Measurements from ENCODE around the gene SLC35F1. TPM values are rescaled to one million over a fixed set of nuclear protein-coding genes. Genes with fewer than 3 reads are reported as not detected.

The SLC35F1 gene
- total and polyA plus RNA-seq, 4 donors = 0.01 to 0.09 (median 0.08) TPM; not detected in 1

DNA sequence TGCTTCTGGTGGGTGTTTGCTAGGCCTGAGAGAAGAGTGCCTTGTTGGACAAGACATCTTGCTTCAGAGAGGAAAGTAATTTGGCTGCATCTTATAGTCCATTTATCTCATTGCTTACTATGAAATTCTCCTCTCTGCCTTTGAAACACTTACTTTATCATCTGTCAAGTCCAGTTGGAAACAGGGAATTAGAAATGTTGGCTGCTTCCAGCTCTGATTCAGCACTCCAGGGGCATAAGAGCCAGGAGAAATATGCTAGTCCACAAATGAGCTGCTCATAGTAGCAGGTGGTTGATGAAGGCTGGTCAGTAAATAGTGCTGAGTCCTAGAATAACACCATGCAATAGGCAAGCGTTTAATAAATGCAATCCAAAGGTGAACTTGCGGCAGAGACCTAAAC is 227.1 kb downstream of the SLC35F1 start (continued):
- TF ChIP-seq NR2F2 (IDR thresholded peaks at IDR 0.05) (no peak), RXRA (IDR thresholded peaks at IDR 0.05) (no peak), FOXA2 (IDR thresholded peaks at IDR 0.05) (no peak)

DNA sequence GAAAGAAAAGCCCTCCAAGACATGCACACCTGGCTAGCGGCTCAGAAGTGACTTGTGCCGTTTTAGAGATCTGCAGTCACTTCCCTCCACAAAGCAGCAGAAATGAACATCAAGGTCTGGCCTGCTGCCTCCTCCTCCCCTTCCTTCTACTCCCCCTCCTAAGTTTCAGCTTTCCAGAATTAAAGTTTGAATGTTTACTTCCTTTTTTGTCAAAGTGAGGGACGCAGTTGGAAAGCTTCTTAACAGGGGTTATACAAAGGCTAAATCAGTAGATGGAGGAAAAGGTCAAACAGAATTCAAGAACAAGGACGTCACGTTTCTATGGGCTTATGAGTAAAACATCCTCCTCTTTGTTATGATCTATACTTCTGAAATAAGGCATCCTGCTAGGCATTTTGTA is 227.7 kb downstream of the SLC35F1 start:
- TF ChIP-seq NR2F2 (IDR thresholded peaks at IDR 0.05) (no peak), GABPA (IDR thresholded peaks at IDR 0.05 in 1 of 2, conservative IDR thresholded peaks at IDR 0.05 in 1 of 2) (no peak), TAF1 (conservative IDR thresholded peaks at IDR 0.05) (no peak), RXRA (IDR thresholded peaks at IDR 0.05) (peak; percentile 13 to 25)
- TF ChIP-seq, protein P1, sequence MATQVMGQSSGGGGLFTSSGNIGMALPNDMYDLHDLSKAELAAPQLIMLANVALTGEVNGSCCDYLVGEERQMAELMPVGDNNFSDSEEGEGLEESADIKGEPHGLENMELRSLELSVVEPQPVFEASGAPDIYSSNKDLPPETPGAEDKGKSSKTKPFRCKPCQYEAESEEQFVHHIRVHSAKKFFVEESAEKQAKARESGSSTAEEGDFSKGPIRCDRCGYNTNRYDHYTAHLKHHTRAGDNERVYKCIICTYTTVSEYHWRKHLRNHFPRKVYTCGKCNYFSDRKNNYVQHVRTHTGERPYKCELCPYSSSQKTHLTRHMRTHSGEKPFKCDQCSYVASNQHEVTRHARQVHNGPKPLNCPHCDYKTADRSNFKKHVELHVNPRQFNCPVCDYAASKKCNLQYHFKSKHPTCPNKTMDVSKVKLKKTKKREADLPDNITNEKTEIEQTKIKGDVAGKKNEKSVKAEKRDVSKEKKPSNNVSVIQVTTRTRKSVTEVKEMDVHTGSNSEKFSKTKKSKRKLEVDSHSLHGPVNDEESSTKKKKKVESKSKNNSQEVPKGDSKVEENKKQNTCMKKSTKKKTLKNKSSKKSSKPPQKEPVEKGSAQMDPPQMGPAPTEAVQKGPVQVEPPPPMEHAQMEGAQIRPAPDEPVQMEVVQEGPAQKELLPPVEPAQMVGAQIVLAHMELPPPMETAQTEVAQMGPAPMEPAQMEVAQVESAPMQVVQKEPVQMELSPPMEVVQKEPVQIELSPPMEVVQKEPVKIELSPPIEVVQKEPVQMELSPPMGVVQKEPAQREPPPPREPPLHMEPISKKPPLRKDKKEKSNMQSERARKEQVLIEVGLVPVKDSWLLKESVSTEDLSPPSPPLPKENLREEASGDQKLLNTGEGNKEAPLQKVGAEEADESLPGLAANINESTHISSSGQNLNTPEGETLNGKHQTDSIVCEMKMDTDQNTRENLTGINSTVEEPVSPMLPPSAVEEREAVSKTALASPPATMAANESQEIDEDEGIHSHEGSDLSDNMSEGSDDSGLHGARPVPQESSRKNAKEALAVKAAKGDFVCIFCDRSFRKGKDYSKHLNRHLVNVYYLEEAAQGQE (IDR thresholded peaks at IDR 0.05) = no peak
- WGBS = 47% methylated on average over 5 of the region's 5 CpGs
- H3K9ac ChIP-seq (ENCODE audit: low read depth in 1 of 2, low read length in 2 of 2) = no peak overlapping the region
- no peaks in the 10 kb centered on the region for H3K36me3 ChIP-seq (ENCODE audit: control insufficient read depth in 4 of 4, insufficient read depth in 3 of 4, low read depth in 1 of 4, low read length in 3 of 4)
- no peaks in the 10 kb centered on the region for H3K4me1 ChIP-seq (ENCODE audit: control insufficient read depth in 4 of 4, insufficient read depth in 4 of 4, low read length in 3 of 4)
- H3K27ac ChIP-seq (ENCODE audit: low read depth in 1 of 2, low read length in 2 of 2) = no peak overlapping the region
- H3K4me3 ChIP-seq (ENCODE audit: low read depth in 1 of 3, low read length in 3 of 3) = no peak overlapping the region
- no peak for DNase-seq (ENCODE audit: low spot score)
- H3K27me3 ChIP-seq (ENCODE audit: control insufficient read depth in 4 of 4, insufficient read depth in 4 of 4, low read length in 3 of 4) = no peaks in the 10 kb centered on the region
- no peaks in the 10 kb centered on the region for H3K9me3 ChIP-seq (ENCODE audit: control insufficient read depth in 4 of 4, low read length in 3 of 4)

DNA sequence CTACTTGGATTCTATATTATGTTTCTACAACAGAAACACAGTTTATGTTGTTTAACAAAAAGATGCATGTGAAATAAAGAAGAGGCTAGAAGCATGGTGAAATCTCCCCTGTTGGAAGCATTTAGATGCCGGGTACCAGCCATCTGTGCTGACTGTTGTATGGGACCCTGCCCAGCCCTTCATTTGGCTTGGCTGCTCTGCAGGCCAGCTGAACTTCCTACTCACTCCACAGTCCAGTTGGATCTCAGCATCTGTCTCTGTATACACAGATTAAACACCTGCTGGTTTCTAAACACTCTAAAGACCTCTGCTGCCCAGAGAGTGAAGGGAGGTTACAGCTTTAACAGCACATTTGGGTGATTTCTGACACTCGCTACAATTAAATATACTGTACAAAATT is 228.3 kb downstream of the SLC35F1 start:
- Histone ChIP-seq H3K27me3 (ENCODE audit: control insufficient read depth in 4 of 4, insufficient read depth in 4 of 4, low read length in 3 of 4) (no peaks in the 10 kb centered on the region), H3K27ac (ENCODE audit: low read depth in 1 of 2, low read length in 2 of 2) (no peak overlapping the region), H3K4me1 (ENCODE audit: control insufficient read depth in 4 of 4, insufficient read depth in 4 of 4, low read length in 3 of 4) (no peaks in the 10 kb centered on the region), H3K9ac (ENCODE audit: low read depth in 1 of 2, low read length in 2 of 2) (no peak overlapping the region), H3K4me3 (ENCODE audit: low read depth in 1 of 3, low read length in 3 of 3) (no peak overlapping the region), H3K36me3 (ENCODE audit: control insufficient read depth in 4 of 4, insufficient read depth in 3 of 4, low read depth in 1 of 4, low read length in 3 of 4) (no peaks in the 10 kb centered on the region), H3K9me3 (ENCODE audit: control insufficient read depth in 4 of 4, low read length in 3 of 4) (no peaks in the 10 kb centered on the region)
- TF ChIP-seq EGR1 (IDR thresholded peaks at IDR 0.05; ENCODE audit: low read depth in 2 of 2) = no peak
- WGBS = 86% methylated on average over 2 of the region's 2 CpGs
- DNase-seq (ENCODE audit: low spot score) = no peak

DNA sequence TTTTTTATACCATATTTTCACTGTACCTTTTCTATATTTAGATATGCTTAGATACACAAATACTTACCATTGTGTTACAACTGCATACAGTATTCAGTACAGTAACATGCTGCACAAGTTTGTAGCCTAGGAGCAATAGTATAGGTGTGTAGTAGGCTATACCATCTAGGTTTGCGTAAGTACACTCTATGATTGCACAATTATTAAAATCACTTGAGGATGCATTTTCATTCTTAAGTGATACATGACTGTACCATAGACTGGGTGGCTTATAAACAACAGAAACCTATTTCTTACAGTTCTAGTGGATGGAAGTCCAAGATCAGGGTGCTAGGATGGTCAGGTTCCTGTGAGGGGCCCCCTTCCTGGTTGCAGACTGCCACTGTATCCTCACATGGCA is 234.1 kb downstream of the SLC35F1 start:
- Histone ChIP-seq H3K27ac (ENCODE audit: low read depth in 1 of 2, low read length in 2 of 2) (no peak overlapping the region), H3K9ac (ENCODE audit: low read depth in 1 of 2, low read length in 2 of 2) (no peak overlapping the region), H3K36me3 (ENCODE audit: control insufficient read depth in 4 of 4, insufficient read depth in 3 of 4, low read depth in 1 of 4, low read length in 3 of 4) (no peaks in the 10 kb centered on the region), H3K4me1 (ENCODE audit: control insufficient read depth in 4 of 4, insufficient read depth in 4 of 4, low read length in 3 of 4) (no peaks in the 10 kb centered on the region), H3K4me3 (ENCODE audit: low read depth in 1 of 3, low read length in 3 of 3) (no peak overlapping the region), H3K9me3 (ENCODE audit: control insufficient read depth in 4 of 4, low read length in 3 of 4) (no peaks in the 10 kb centered on the region), H3K27me3 (ENCODE audit: control insufficient read depth in 4 of 4, insufficient read depth in 4 of 4, low read length in 3 of 4) (no peaks in the 10 kb centered on the region)
- TF ChIP-seq, protein P2, sequence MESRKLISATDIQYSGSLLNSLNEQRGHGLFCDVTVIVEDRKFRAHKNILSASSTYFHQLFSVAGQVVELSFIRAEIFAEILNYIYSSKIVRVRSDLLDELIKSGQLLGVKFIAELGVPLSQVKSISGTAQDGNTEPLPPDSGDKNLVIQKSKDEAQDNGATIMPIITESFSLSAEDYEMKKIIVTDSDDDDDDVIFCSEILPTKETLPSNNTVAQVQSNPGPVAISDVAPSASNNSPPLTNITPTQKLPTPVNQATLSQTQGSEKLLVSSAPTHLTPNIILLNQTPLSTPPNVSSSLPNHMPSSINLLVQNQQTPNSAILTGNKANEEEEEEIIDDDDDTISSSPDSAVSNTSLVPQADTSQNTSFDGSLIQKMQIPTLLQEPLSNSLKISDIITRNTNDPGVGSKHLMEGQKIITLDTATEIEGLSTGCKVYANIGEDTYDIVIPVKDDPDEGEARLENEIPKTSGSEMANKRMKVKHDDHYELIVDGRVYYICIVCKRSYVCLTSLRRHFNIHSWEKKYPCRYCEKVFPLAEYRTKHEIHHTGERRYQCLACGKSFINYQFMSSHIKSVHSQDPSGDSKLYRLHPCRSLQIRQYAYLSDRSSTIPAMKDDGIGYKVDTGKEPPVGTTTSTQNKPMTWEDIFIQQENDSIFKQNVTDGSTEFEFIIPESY (IDR thresholded peaks at IDR 0.05) = no peak
- TF ChIP-seq NR2F2 (IDR thresholded peaks at IDR 0.05) = no peak
- TF ChIP-seq RXRA (IDR thresholded peaks at IDR 0.05) = no peak
- no peak for TF ChIP-seq HNF4G (IDR thresholded peaks at IDR 0.05)
- TF ChIP-seq, protein P1 (IDR thresholded peaks at IDR 0.05) = no peak
- TF ChIP-seq FOXA2 (IDR thresholded peaks at IDR 0.05) = no peak
- no peak for TF ChIP-seq RAD21 (IDR thresholded peaks at IDR 0.05)
- TF ChIP-seq, protein P3, sequence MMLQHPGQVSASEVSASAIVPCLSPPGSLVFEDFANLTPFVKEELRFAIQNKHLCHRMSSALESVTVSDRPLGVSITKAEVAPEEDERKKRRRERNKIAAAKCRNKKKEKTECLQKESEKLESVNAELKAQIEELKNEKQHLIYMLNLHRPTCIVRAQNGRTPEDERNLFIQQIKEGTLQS (IDR thresholded peaks at IDR 0.05) = no peak
- no peak for TF ChIP-seq SP1 (IDR thresholded peaks at IDR 0.05)
- TF ChIP-seq EGR1 (IDR thresholded peaks at IDR 0.05; ENCODE audit: low read depth in 2 of 2) = no peak
- TF ChIP-seq, protein P4, sequence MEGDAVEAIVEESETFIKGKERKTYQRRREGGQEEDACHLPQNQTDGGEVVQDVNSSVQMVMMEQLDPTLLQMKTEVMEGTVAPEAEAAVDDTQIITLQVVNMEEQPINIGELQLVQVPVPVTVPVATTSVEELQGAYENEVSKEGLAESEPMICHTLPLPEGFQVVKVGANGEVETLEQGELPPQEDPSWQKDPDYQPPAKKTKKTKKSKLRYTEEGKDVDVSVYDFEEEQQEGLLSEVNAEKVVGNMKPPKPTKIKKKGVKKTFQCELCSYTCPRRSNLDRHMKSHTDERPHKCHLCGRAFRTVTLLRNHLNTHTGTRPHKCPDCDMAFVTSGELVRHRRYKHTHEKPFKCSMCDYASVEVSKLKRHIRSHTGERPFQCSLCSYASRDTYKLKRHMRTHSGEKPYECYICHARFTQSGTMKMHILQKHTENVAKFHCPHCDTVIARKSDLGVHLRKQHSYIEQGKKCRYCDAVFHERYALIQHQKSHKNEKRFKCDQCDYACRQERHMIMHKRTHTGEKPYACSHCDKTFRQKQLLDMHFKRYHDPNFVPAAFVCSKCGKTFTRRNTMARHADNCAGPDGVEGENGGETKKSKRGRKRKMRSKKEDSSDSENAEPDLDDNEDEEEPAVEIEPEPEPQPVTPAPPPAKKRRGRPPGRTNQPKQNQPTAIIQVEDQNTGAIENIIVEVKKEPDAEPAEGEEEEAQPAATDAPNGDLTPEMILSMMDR (IDR thresholded peaks at IDR 0.05; ENCODE audit: low read depth, low read length, missing input control) = no peak
- no peak for TF ChIP-seq TAF1 (conservative IDR thresholded peaks at IDR 0.05)
- no peak for TF ChIP-seq JUND (IDR thresholded peaks at IDR 0.05)
- DNase-seq (ENCODE audit: low spot score) = no peak
- WGBS = 92% methylated on average over 1 of the region's 1 CpG

Measured in liver (tissue), 9 donors.